Activated naive CD8-positive, alpha-beta T cell treated with anti-CD3 and anti-CD28 coated beads, Interleukin-2, amount 10 ng/mL, durations not matched to agents 7 days and 5 days (primary cell): Measurements from ENCODE around the gene OSBPL1A. TPM values are rescaled to one million over a fixed set of nuclear protein-coding genes. Genes with fewer than 3 reads are reported as not detected.
"Not testable (repeated sequence)": the region's sequence is repeated elsewhere in the genome, so short reads cannot be mapped to it uniquely, and the experiment has no call there.

Experiments used
- ATAC-seq: fragments of 150-1000 bp; cut with Tn5 transposase; one replicate; pipeline ENCODE4 v1.10.0; 2021; ENCODE audit warnings: low read depth, moderate library complexity
- POLR2A ChIA-PET: fragments of 350-600 bp; sonication (Branson Sonifier 250); formaldehyde crosslinking; loops from one replicate; lab custom pipeline; 2021; ENCODE audit warnings: antibody characterized with exemption; lab: Charles Lee
- DNase-seq: peaks from one replicate; pipeline ENCODE4 v3.0.0; 2021
- H3K27ac Mint-ChIP-seq: one replicate; pipeline ENCODE4 v1.8.0; 2022; ENCODE audit warnings: mild to moderate bottlenecking, mixed read lengths
- H3K27me3 Mint-ChIP-seq: one replicate; pipeline ENCODE4 v1.8.0; 2022; ENCODE audit warnings: mild to moderate bottlenecking, moderate library complexity, mixed read lengths
- H3K36me3 Mint-ChIP-seq: one replicate; pipeline ENCODE4 v1.8.0; 2021; ENCODE audit warnings: mild to moderate bottlenecking, mixed read lengths
- H3K4me1 Mint-ChIP-seq: one replicate; pipeline ENCODE4 v1.8.0; 2021; ENCODE audit warnings: mixed read lengths
- H3K4me3 Mint-ChIP-seq: one replicate; pipeline ENCODE4 v1.8.0; 2022; ENCODE audit warnings: mild to moderate bottlenecking, moderate library complexity, mixed read lengths
- H3K9me3 Mint-ChIP-seq: one replicate; pipeline ENCODE4 v1.8.0; 2021; ENCODE audit warnings: mixed read lengths
- total RNA-seq, 2 experiments: library from RNA; stranded (reverse); gene quantifications; one replicate each; pipeline ENCODE4 v1.2.3, GENCODE V29; 2021

Gene OSBPL1A
- total RNA-seq, 2 experiments from 2014 or later, result 1.0 to 1.2 TPM

GRCh38 chr18:24386681-24387080, 10.9 kb downstream of the OSBPL1A start:
- Mint-ChIP-seq H3K36me3 (no peaks in the 10 kb centered on the region), H3K4me1 (no peaks in the 10 kb centered on the region), H3K4me3 (no peak overlapping the region), H3K27ac (no peak overlapping the region), H3K27me3 (no peaks in the 10 kb centered on the region), H3K9me3 (no peaks in the 10 kb centered on the region)
- POLR2A ChIA-PET, result no interaction called here
- DNase-seq (no peak), ATAC-seq (no peak)

GRCh38 chr18:24381126-24381525, 16.5 kb downstream of the OSBPL1A start:
- no peaks in the 10 kb centered on the region for H3K27me3 Mint-ChIP-seq
- H3K27ac Mint-ChIP-seq, result no peak overlapping the region
- no peaks in the 10 kb centered on the region for H3K4me1 Mint-ChIP-seq
- no peaks in the 10 kb centered on the region for H3K36me3 Mint-ChIP-seq
- no peak for DNase-seq
- POLR2A ChIA-PET, result no interaction called here
- no peaks in the 10 kb centered on the region for H3K9me3 Mint-ChIP-seq
- no peak overlapping the region for H3K4me3 Mint-ChIP-seq
- no peak for ATAC-seq

GRCh38 chr18:24380163-24380747, 17.4 kb downstream of the OSBPL1A start:
- POLR2A ChIA-PET, result no interaction called here
- ATAC-seq (no peak), DNase-seq (no peak)
- Mint-ChIP-seq H3K27me3 (no peaks in the 10 kb centered on the region), H3K9me3 (no peaks in the 10 kb centered on the region), H3K36me3 (no peaks in the 10 kb centered on the region), H3K27ac (no peak overlapping the region), H3K4me1 (no peaks in the 10 kb centered on the region), H3K4me3 (no peak overlapping the region)

- no peak overlapping the region for H3K27ac Mint-ChIP-seq
- no peak for DNase-seq
- H3K4me3 Mint-ChIP-seq, result no peak overlapping the region
- no peaks in the 10 kb centered on the region for H3K36me3 Mint-ChIP-seq
- no peaks in the 10 kb centered on the region for H3K9me3 Mint-ChIP-seq
- POLR2A ChIA-PET, result no interaction called here
- no peak for ATAC-seq
- H3K4me1 Mint-ChIP-seq, result no peaks in the 10 kb centered on the region
- H3K27me3 Mint-ChIP-seq, result no peaks in the 10 kb centered on the region
Observed at GRCh38 chr18:24378598-24378997, 19.0 kb downstream of the OSBPL1A start.

GRCh38 chr18:24376531-24376930, 21.1 kb downstream of the OSBPL1A start:
- POLR2A ChIA-PET, H3K9me3 Mint-ChIP-seq, DNase-seq, H3K27me3 Mint-ChIP-seq, H3K4me1 Mint-ChIP-seq, H3K4me3 Mint-ChIP-seq, H3K27ac Mint-ChIP-seq, ATAC-seq, H3K36me3 Mint-ChIP-seq: not testable (repeated sequence)

GRCh38 chr18:24373328-24373727, 24.3 kb downstream of the OSBPL1A start:
- Mint-ChIP-seq H3K27ac (no peak overlapping the region), H3K4me1 (peaks cover 13% of the 10 kb centered on the region), H3K4me3 (no peak overlapping the region), H3K36me3 (no peaks in the 10 kb centered on the region), H3K27me3 (no peaks in the 10 kb centered on the region), H3K9me3 (no peaks in the 10 kb centered on the region)
- POLR2A ChIA-PET, result no interaction called here
- DNase-seq, result no peak
- ATAC-seq, result no peak

GRCh38 chr18:24372279-24372872, 25.2 kb downstream of the OSBPL1A start:
- POLR2A ChIA-PET, result no interaction called here
- Mint-ChIP-seq H3K27ac (peak overlapping the region; percentile 44), H3K36me3 (no peaks in the 10 kb centered on the region), H3K9me3 (no peaks in the 10 kb centered on the region), H3K27me3 (no peaks in the 10 kb centered on the region), H3K4me1 (peaks cover 13% of the 10 kb centered on the region), H3K4me3 (no peak overlapping the region)
- DNase-seq (no peak), ATAC-seq (no peak)

- Mint-ChIP-seq H3K36me3 (no peaks in the 10 kb centered on the region), H3K27ac (no peak overlapping the region), H3K4me3 (no peak overlapping the region), H3K4me1 (peaks cover 13% of the 10 kb centered on the region), H3K27me3 (no peaks in the 10 kb centered on the region), H3K9me3 (no peaks in the 10 kb centered on the region)
- DNase-seq, result no peak
- POLR2A ChIA-PET, result no interaction called here
- ATAC-seq, result no peak
Observed at GRCh38 chr18:24370120-24370519, 27.5 kb downstream of the OSBPL1A start.

GRCh38 chr18:24369426-24369825, 28.2 kb downstream of the OSBPL1A start:
- peaks cover 13% of the 10 kb centered on the region for H3K4me1 Mint-ChIP-seq
- no peaks in the 10 kb centered on the region for H3K9me3 Mint-ChIP-seq
- ATAC-seq (no peak), DNase-seq (no peak)
- H3K27ac Mint-ChIP-seq, result no peak overlapping the region
- POLR2A ChIA-PET, result no interaction called here
- H3K27me3 Mint-ChIP-seq, result no peaks in the 10 kb centered on the region
- H3K4me3 Mint-ChIP-seq, result no peak overlapping the region
- H3K36me3 Mint-ChIP-seq, result no peaks in the 10 kb centered on the region

GRCh38 chr18:24368749-24369148, 28.9 kb downstream of the OSBPL1A start:
- no peaks in the 10 kb centered on the region for H3K27me3 Mint-ChIP-seq
- no peaks in the 10 kb centered on the region for H3K36me3 Mint-ChIP-seq
- peaks cover 13% of the 10 kb centered on the region for H3K4me1 Mint-ChIP-seq
- no peak overlapping the region for H3K27ac Mint-ChIP-seq
- DNase-seq (no peak), ATAC-seq (peak; percentile 30)
- POLR2A ChIA-PET, result no interaction called here
- H3K4me3 Mint-ChIP-seq, result no peak overlapping the region
- no peaks in the 10 kb centered on the region for H3K9me3 Mint-ChIP-seq

GRCh38 chr18:24366328-24366727, 31.3 kb downstream of the OSBPL1A start:
- Mint-ChIP-seq H3K4me3 (no peak overlapping the region), H3K27ac (no peak overlapping the region), H3K9me3 (no peaks in the 10 kb centered on the region), H3K27me3 (no peaks in the 10 kb centered on the region), H3K4me1 (peaks cover 13% of the 10 kb centered on the region), H3K36me3 (no peaks in the 10 kb centered on the region)
- no peak for DNase-seq
- ATAC-seq, result no peak
- POLR2A ChIA-PET, result no interaction called here

- peaks cover 6% of the 10 kb centered on the region for H3K4me1 Mint-ChIP-seq
- POLR2A ChIA-PET, result no interaction called here
- H3K4me3 Mint-ChIP-seq, result no peak overlapping the region
- DNase-seq (no peak), ATAC-seq (no peak)
- no peak overlapping the region for H3K27ac Mint-ChIP-seq
- no peaks in the 10 kb centered on the region for H3K27me3 Mint-ChIP-seq
- no peaks in the 10 kb centered on the region for H3K9me3 Mint-ChIP-seq
- H3K36me3 Mint-ChIP-seq, result no peaks in the 10 kb centered on the region
Observed at GRCh38 chr18:24364177-24364576, 33.4 kb downstream of the OSBPL1A start.

GRCh38 chr18:24362757-24363156, 34.9 kb downstream of the OSBPL1A start:
- no peak overlapping the region for H3K27ac Mint-ChIP-seq
- H3K4me1 Mint-ChIP-seq, result no peaks in the 10 kb centered on the region
- DNase-seq (no peak), ATAC-seq (no peak)
- POLR2A ChIA-PET, result interaction anchor here (0.6 kb wide), 1 partner anchor 126 kb away, joined by 3 read pairs; no protein-coding TSS in a partner anchor
- no peak overlapping the region for H3K4me3 Mint-ChIP-seq
- H3K36me3 Mint-ChIP-seq, result no peaks in the 10 kb centered on the region
- no peaks in the 10 kb centered on the region for H3K27me3 Mint-ChIP-seq
- no peaks in the 10 kb centered on the region for H3K9me3 Mint-ChIP-seq

GRCh38 chr18:24359787-24360530, 37.7 kb downstream of the OSBPL1A start:
- H3K27me3 Mint-ChIP-seq, H3K36me3 Mint-ChIP-seq, POLR2A ChIA-PET, H3K4me3 Mint-ChIP-seq, H3K4me1 Mint-ChIP-seq, H3K9me3 Mint-ChIP-seq, H3K27ac Mint-ChIP-seq: not testable (repeated sequence)
- peak; percentile 50 for ATAC-seq
- peak; percentile 30 for DNase-seq
